Lower leg skin (tissue), 3 donors: Measurements from ENCODE around the gene MTMR12.

Source experiments
- CTCF ChIP-seq, 3 donors: fragments of 450-650 bp; IDR thresholded peaks; one replicate each; pipeline ENCODE4 v1.5.1; 2016; ENCODE audit warnings: antibody characterized with exemption in 3 of 3, mild to moderate bottlenecking in 3 of 3, moderate library complexity in 2 of 3
- POLR2A ChIP-seq, 2 donors: fragments of 450-650 bp; IDR thresholded peaks; one replicate each; pipeline ENCODE4 v1.6.1; 2016 to 2017; ENCODE audit warnings: antibody characterized with exemption in 2 of 2, mild to moderate bottlenecking in 1 of 2, moderate library complexity in 1 of 2

GRCh38 chr5:32303755-32304120 is 9.0 kb downstream of the MTMR12 start:
- TF ChIP-seq CTCF (IDR thresholded peaks at IDR 0.05) (no peak), POLR2A (IDR thresholded peaks at IDR 0.05) (no peak)
